Measurements from ENCODE around the gene MAP3K4. TPM values are rescaled to one million over a fixed set of nuclear protein-coding genes. Genes with fewer than 3 reads are reported as not detected.

Gene MAP3K4
- total RNA-seq, 1 experiment from 2014 or later: 37.1 TPM

DNA sequence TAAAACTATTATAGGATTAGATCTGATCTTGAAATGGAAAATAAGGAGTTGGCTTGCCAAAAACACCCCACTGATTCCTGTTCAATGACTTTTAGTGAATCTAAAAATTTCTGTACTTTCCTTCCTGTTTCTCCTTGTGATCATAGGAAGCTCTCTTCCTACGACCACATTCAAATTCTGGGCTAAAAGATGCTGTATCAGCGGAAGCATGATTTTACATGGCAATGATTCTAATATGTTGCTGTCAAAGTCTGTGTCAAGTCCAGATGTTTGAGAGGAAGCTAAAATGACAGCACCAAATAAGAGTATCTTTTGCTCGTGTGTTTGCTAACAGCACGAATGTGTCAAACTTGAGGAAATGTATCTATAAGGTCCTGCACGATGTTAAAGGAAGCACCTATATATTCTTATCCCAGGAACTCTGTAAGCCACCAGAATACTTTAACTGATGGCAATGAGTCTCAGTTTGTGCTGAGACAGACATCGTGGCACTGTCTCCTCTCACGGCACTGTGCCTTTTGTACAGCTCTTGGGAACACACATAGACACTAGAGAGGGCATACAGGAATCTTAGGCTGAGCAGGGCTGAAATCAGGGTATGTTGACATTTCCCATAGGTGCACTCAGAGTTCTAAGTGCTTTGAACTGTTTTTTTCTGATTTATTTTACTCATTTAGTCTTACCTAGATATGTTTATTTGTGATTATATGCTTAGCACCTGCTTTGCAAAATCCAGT is 24.9 kb upstream of the MAP3K4 start:
- Histone ChIP-seq H3K4me1 (ENCODE audit: insufficient read depth, low read length, poor library complexity, severe bottlenecking) (peaks cover 8% of the 10 kb centered on the region), H3K27ac (ENCODE audit: low read depth, low read length, poor library complexity, severe bottlenecking) (no peak overlapping the region), H3K9me3 (ENCODE audit: low read depth, low read length, poor library complexity, severe bottlenecking) (no peaks in the 10 kb centered on the region), H3K4me3 (ENCODE audit: low read depth, low read length, poor library complexity, severe bottlenecking) (no peak overlapping the region), H3K36me3 (ENCODE audit: insufficient read depth, low read length, poor library complexity, severe bottlenecking) (no peaks in the 10 kb centered on the region), H3K27me3 (replicated peaks; ENCODE audit: insufficient read depth, low read depth, low read length, poor library complexity) (no peaks in the 10 kb centered on the region)
- no TSS peak for BruUV-seq (replicated peaks)
- peak; percentile 59 for DNase-seq (ENCODE audit: low spot score)
- TF ChIP-seq EZH2 (IDR thresholded peaks at IDR 0.05; ENCODE audit: borderline replicate concordance, low read depth, low read length, poor library complexity, severe bottlenecking) (no peak), CTCF (conservative IDR thresholded peaks at IDR 0.05; ENCODE audit: low read depth, low read length) (no peak)
- CTCF ChIA-PET: no interaction called here
- intact Hi-C loops (cut with micrococcal nuclease; ENCODE audit: unreplicated experiment): no loop called here
- POLR2A ChIA-PET (ENCODE audit: low non-redundant PET): no interaction called here

DNA sequence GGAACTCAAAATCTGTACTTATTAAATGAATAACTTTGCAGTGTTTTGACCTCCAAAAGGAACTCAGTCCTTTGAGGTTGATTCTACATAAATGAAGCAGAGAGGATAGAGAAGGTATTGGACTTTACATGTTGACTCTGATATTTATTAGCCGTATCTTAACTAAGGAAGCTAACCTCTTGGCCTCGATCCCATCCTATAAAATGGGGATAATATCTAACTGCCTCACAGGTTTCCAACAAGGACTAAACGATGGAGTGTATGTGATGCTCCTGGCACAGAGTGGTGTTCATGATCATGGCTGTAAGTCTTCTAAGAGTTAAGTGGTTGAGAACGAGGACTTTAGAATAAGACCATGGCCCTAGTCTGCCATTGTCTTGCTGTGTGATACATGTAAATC is 24.2 kb upstream of the MAP3K4 start:
- no peak for DNase-seq (ENCODE audit: low spot score)
- Histone ChIP-seq H3K36me3 (ENCODE audit: insufficient read depth, low read length, poor library complexity, severe bottlenecking) (no peaks in the 10 kb centered on the region), H3K9me3 (ENCODE audit: low read depth, low read length, poor library complexity, severe bottlenecking) (no peaks in the 10 kb centered on the region), H3K27ac (ENCODE audit: low read depth, low read length, poor library complexity, severe bottlenecking) (no peak overlapping the region), H3K4me1 (ENCODE audit: insufficient read depth, low read length, poor library complexity, severe bottlenecking) (peaks cover 8% of the 10 kb centered on the region), H3K4me3 (ENCODE audit: low read depth, low read length, poor library complexity, severe bottlenecking) (no peak overlapping the region), H3K27me3 (replicated peaks; ENCODE audit: insufficient read depth, low read depth, low read length, poor library complexity) (no peaks in the 10 kb centered on the region)
- POLR2A ChIA-PET (ENCODE audit: low non-redundant PET): no interaction called here
- intact Hi-C loops (cut with micrococcal nuclease; ENCODE audit: unreplicated experiment): no loop called here
- TF ChIP-seq EZH2 (IDR thresholded peaks at IDR 0.05; ENCODE audit: borderline replicate concordance, low read depth, low read length, poor library complexity, severe bottlenecking) (no peak), CTCF (conservative IDR thresholded peaks at IDR 0.05; ENCODE audit: low read depth, low read length) (no peak)
- CTCF ChIA-PET: no interaction called here
- no TSS peak for BruUV-seq (replicated peaks)

DNA sequence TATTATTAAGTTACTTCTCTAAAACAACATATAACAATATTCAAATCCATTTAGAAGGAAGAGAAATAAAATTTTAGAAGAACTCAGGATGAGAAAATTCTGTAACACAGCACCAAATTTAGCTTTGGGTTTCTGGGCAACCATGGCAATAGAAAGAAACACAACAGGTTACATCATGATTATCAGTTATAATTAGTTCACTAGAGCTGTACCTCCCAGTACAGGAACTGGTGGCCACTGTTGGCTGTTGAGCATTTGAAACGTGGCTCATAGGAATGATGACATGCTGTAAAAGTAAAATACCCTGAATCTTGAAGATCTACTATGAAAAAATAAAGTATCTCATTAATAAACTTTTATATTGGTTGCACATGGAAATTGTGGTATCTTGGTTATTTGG is 23.7 kb upstream of the MAP3K4 start:
- BruUV-seq (replicated peaks): no TSS peak
- intact Hi-C loops (cut with micrococcal nuclease; ENCODE audit: unreplicated experiment): no loop called here
- no peak overlapping the region for H3K27ac ChIP-seq (ENCODE audit: low read depth, low read length, poor library complexity, severe bottlenecking)
- CTCF ChIA-PET: no interaction called here
- no peak for DNase-seq (ENCODE audit: low spot score)
- POLR2A ChIA-PET (ENCODE audit: low non-redundant PET): no interaction called here
- H3K36me3 ChIP-seq (ENCODE audit: insufficient read depth, low read length, poor library complexity, severe bottlenecking): no peaks in the 10 kb centered on the region
- no peaks in the 10 kb centered on the region for H3K9me3 ChIP-seq (ENCODE audit: low read depth, low read length, poor library complexity, severe bottlenecking)
- TF ChIP-seq EZH2 (IDR thresholded peaks at IDR 0.05; ENCODE audit: borderline replicate concordance, low read depth, low read length, poor library complexity, severe bottlenecking) (no peak), CTCF (conservative IDR thresholded peaks at IDR 0.05; ENCODE audit: low read depth, low read length) (no peak)
- no peak overlapping the region for H3K4me3 ChIP-seq (ENCODE audit: low read depth, low read length, poor library complexity, severe bottlenecking)
- no peaks in the 10 kb centered on the region for H3K27me3 ChIP-seq (replicated peaks; ENCODE audit: insufficient read depth, low read depth, low read length, poor library complexity)
- H3K4me1 ChIP-seq (ENCODE audit: insufficient read depth, low read length, poor library complexity, severe bottlenecking): peaks cover 8% of the 10 kb centered on the region

Data from A673 (cell line).